Left renal pelvis (tissue), 4 donors: ENCODE data around the gene CAPN2. TPM values are rescaled to one million over a fixed set of nuclear protein-coding genes. Genes with fewer than 3 reads are reported as not detected.
"Not testable (repeated sequence)": the region's sequence is repeated elsewhere in the genome, so short reads cannot be mapped to it uniquely, and the experiment has no call there.

Experiments used
- DNase-seq, 4 donors: peaks; one replicate each; pipeline ENCODE4 v3.0.0-alpha.2; 2013; ENCODE audit warnings: low read depth in 4 of 4, low spot score in 3 of 4
- polyA plus RNA-seq, 4 donors: library from polyadenylated mRNA; unstranded; fragments of 120-200 nt; gene quantifications; one replicate each; pipeline ENCODE4 v1.2.1, GENCODE V29; 2013; ENCODE audit not compliant: insufficient read length in 4 of 4

Gene CAPN2
- polyA plus RNA-seq, 4 donors = 122 to 206 (median 189) TPM

GRCh38 chr1:223776826-223777454 is 64.6 kb downstream of the CAPN2 start:
- DNase-seq = no peak

- no peak for DNase-seq
These were observed 68.0 kb downstream of the CAPN2 start for GRCh38 chr1:223780318-223780717.

- DNase-seq = no peak
These were observed 68.6 kb downstream of the CAPN2 start for GRCh38 chr1:223780949-223781348.

GRCh38 chr1:223783676-223784075 is 71.3 kb downstream of the CAPN2 start:
- no peak for DNase-seq

- DNase-seq = no peak
These were observed 72.2 kb downstream of the CAPN2 start for GRCh38 chr1:223784541-223784940.

GRCh38 chr1:223785808-223786207 is 73.5 kb downstream of the CAPN2 start:
- no peak for DNase-seq

- no peak for DNase-seq
These were observed 76.5 kb downstream of the CAPN2 start for GRCh38 chr1:223788746-223789415.

- no peak for DNase-seq
These were observed 79.7 kb downstream of the CAPN2 start for GRCh38 chr1:223792046-223792445.

GRCh38 chr1:223793716-223794115 is 81.4 kb downstream of the CAPN2 start:
- no peak for DNase-seq

GRCh38 chr1:223794136-223794880 is 82.0 kb downstream of the CAPN2 start:
- no peak for DNase-seq

GRCh38 chr1:223796210-223796609 is 83.9 kb downstream of the CAPN2 start:
- DNase-seq = no peak

- no peak for DNase-seq
These were observed 89.7 kb downstream of the CAPN2 start for GRCh38 chr1:223802032-223802431.

- no peak for DNase-seq
These were observed 90.3 kb downstream of the CAPN2 start for GRCh38 chr1:223802602-223803001.

- DNase-seq = no peak
These were observed 90.9 kb downstream of the CAPN2 start for GRCh38 chr1:223803211-223803610.

- DNase-seq = not testable (repeated sequence)
These were observed 97.6 kb downstream of the CAPN2 start for GRCh38 chr1:223809905-223810304.

GRCh38 chr1:223810586-223810985 is 98.2 kb downstream of the CAPN2 start:
- DNase-seq = no peak

- DNase-seq = peak in 2 of 4 donors; percentile 6 to 8
These were observed 99.3 kb downstream of the CAPN2 start for GRCh38 chr1:223811634-223812101.

- DNase-seq = no peak
These were observed 101.3 kb downstream of the CAPN2 start for GRCh38 chr1:223813645-223814044.

- no peak for DNase-seq
These were observed 102.9 kb downstream of the CAPN2 start for GRCh38 chr1:223815020-223815853.

GRCh38 chr1:223815865-223816264 is 103.5 kb downstream of the CAPN2 start:
- DNase-seq = no peak

GRCh38 chr1:223817265-223817664 is 104.9 kb downstream of the CAPN2 start:
- DNase-seq = not testable (repeated sequence)
